NCI-H345 treated with DMSO at 0.1 percent for 48 hours (cell line): Measurements from ENCODE around the gene LCAT.
"Not testable (repeated sequence)": the region's sequence is repeated elsewhere in the genome, so short reads cannot be mapped to it uniquely, and the experiment has no call there.

Experiments
- DNase-seq: peaks from one replicate; lab custom pipeline; 2025; ENCODE audit not compliant: unreplicated experiment; lab: John Stamatoyannopoulos, UW

LCAT gene

GRCh38 chr16:67915831-67916723 is 27.8 kb downstream of the LCAT start:
- DNase-seq: no peak

- DNase-seq: not testable (repeated sequence)
Observed at GRCh38 chr16:67915496-67915769, 28.5 kb downstream of the LCAT start.

DNA sequence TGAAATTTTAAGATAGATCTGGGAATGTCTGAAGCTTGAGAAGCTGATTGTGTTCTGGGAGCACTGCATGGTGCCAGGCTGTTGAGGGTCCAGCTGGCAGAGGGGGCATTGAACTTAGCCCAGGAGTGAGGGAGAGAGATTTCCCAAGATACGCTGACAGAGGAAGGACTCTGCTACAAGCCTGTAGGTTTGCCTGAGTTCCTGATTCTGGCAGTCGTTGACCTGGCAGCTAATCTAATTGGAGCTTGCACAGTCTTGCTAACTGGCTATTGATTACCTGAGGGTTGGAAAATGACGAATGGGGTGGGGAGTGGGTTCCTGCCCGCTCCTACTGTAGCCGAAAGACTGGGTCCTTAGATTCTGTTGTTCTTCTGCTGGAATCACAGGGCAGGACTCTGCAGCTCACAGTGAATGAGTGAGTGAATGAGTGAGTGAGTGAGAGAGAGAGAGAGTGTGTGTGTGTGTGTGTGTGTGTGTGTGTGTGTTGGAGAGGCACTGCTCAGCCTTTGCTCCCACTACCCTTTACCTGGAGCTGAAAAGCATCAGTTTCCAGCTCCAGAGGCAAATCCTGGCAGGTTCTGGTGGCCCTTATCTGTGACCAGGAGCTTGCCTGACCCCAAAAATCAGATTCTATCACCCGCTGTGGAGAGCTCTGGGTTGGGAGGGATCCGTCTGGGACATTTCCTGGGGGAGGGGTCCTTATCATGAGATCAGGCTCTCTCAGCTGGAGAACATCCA is 29.0 kb downstream of the LCAT start:
- no peak for DNase-seq

- DNase-seq: no peak
Observed at GRCh38 chr16:67910158-67910557, 33.8 kb downstream of the LCAT start.

DNA sequence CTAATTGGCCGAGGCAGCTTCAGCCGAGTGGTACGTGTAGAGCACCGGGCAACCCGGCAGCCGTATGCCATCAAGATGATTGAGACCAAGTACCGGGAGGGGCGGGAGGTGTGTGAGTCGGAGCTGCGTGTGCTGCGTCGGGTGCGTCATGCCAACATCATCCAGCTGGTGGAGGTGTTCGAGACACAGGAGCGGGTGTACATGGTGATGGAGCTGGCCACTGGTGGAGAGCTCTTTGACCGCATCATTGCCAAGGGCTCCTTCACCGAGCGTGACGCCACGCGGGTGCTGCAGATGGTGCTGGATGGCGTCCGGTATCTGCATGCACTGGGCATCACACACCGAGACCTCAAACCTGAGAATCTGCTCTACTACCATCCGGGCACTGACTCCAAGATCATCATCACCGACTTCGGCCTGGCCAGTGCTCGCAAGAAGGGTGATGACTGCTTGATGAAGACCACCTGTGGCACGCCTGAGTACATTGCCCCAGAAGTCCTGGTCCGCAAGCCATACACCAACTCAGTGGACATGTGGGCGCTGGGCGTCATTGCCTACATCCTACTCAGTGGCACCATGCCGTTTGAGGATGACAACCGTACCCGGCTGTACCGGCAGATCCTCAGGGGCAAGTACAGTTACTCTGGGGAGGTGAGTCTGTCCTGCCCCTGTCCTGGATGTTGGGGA is 34.7 kb downstream of the LCAT start:
- no peak for DNase-seq

GRCh38 chr16:67907397-67908180 is 36.3 kb downstream of the LCAT start:
- DNase-seq: no peak

- no peak for DNase-seq
Observed at GRCh38 chr16:67902831-67903230, 41.1 kb downstream of the LCAT start.

- no peak for DNase-seq
Observed at GRCh38 chr16:67901734-67902133, 42.2 kb downstream of the LCAT start.

DNA sequence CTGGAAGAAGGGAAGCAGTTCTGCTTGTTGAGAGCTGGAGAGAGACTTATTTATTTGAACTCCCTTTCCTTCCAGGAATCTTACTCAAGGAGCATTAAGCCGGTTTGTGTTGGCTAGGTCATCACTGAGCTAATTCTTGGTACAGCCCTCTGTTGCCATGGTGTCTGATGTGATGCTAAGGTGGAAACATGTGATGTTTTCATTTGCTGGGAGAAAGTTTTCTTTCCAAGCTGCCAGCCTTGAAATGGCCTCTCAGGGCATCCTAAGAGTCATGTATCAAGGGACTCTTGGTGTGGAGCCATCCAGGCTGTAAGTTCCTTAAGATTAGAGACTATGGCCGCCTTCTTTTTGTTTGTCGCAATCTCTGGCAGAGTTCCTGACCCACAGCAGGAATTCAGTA is 46.7 kb downstream of the LCAT start:
- no peak for DNase-seq

DNA sequence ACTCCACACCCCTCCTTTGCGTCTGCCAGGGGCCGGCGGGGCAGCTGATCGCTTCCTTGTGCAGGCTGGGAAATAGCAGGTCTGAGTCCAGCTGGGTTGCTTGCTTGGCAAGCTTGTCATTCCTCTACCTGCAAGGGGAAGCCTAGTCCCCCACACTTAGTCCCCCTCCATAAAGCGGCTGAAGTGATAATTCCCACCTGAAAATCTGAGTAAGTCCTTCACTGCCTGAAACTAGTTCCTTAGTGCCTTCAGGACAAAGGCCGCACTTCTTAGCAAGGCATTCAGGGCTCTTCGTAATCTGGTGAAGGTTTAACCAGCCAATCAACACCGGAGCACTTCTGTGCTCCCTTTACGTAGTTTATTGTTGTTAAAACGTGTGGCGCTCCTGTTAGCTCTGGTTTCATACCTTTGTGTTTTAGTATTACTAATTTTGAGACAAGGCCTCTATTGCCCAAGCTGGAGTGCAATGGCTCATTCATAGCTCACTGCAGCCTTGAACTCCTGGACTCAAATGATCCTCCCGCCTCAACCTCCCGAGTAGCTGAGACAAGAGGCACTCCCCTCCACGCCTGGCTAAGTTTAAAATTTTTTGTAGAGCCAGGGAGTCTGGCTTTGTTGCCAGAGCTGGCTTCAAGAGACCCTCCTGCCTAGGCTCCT is 50.0 kb downstream of the LCAT start:
- no peak for DNase-seq

DNA sequence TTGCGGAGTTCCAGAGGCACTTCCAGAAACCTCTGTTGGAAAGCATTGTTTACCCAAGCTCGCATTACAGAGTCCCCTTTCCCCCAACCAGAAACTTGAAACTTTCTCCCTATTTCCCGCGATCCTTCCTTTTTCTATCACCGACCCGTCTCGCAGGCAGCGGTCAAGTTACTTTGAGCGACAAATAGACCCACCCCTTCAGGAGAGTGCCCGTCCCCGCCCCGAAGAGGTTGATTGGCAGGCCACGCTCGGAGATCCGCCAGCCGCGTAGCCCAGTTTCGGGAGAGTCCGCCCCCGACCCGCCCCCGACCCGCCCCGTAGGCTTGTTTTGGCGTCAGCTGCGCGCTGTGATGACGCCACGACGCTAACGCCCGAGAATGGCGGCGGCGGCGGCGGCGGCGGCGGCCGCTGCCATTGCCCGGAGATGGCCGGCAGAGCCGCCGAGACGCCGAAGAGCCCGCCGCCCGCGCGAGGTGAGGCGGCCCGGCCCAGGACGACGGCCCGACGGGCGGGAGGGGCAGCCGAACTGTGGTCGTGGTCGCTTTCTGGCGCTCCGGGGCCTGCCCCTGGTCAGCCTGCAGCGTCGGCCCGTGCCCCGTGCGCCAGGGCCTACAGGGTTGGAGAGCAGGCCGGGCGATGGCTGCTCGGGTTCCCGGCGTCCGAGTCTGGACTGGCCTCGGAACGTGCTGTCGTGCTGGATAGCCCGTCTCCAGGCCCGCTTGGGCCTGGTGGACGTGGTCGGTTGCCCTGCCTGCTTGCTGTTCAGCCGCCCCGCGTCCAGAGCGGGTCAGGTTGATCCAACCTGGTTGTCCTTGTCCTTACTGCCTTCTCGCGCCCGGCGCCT is 50.8 kb downstream of the LCAT start, which contains the start of gene PSKH1:
TSS of gene PSKH1 (plus strand) at position 356 of the 844 bp plus-strand sequence. CDS start 15,496 bp downstream, outside the sequence.
- peak; percentile 71 for DNase-seq

DNA sequence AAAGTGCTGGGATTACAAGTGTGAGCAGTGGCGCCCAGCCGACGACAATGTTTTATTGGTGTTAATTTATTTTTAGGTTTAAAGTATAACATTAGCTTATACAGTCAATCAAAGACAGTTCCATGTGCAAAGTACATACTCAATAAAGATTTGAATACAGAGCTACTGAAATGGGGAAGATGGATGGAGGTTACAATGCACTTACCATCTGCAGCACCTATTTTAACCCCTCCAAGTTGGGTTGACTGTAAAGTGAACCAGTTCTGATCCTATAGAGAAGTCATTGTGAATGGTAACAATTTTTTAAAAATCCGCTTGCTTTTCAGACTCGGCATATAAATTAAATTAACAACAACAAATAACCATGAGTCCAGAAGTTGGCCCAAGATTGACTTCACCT is 51.5 kb downstream of the LCAT start:
- no peak for DNase-seq
